Measurements from ENCODE around the gene GNA15. TPM values are rescaled to one million over a fixed set of nuclear protein-coding genes. Genes with fewer than 3 reads are reported as not detected.

Gene GNA15
- total and polyA plus RNA-seq, 7 experiments from 2014 or later: 0.09 to 131 (median 3.7) TPM; not detected in 1

GRCh38 chr19:3142292-3142670 lies 6.4 kb downstream of the GNA15 start:
- no peak overlapping the region for H3K27ac ChIP-seq (ENCODE audit: low read depth, low read length)
- Mint-ChIP-seq H3K27ac (peak overlapping the region in 4 of 9 donors; percentile 19 to 81 (median 58)), H3K9me3 (peaks cover 0 to 8% (median 5%) of the 10 kb centered on the region in 11 donors), H3K27me3 (peaks cover 0 to 5% (median 0%) of the 10 kb centered on the region in 5 donors), H3K4me1 (peaks cover 0 to 50% (median 6%) of the 10 kb centered on the region in 7 donors), H3K36me3 (peaks cover 0 to 31% (median 0%) of the 10 kb centered on the region in 5 donors), H3K4me3 (peak overlapping the region in 1 of 10 donors; percentile 55)
- H3K9me3 ChIP-seq (ENCODE audit: control insufficient read depth in 2 of 3, low read length in 3 of 3): no peaks in the 10 kb centered on the region
- no peaks in the 10 kb centered on the region for H3K27me3 ChIP-seq (ENCODE audit: control insufficient read depth in 2 of 2, insufficient read depth in 2 of 2, low read length in 2 of 2)
- no peak overlapping the region for H3K4me3 ChIP-seq (ENCODE audit: low read length)
- ChIA-PET POLR2A (interaction anchor here (0.6 kb wide), 1 partner anchor 907 kb away, joined by 3 read pairs; no protein-coding TSS in a partner anchor), CTCF (interaction anchor here (0.6 to 3.3 kb wide), 2 partner anchors 13 to 103 kb away, joined by 3 to 10 read pairs; no protein-coding TSS in a partner anchor)
- DNase-seq: peak in 1 of 9 donors; percentile 49
- H3K4me1 ChIP-seq (ENCODE audit: control insufficient read depth in 2 of 2, insufficient read depth in 2 of 2, low read length in 2 of 2): no peaks in the 10 kb centered on the region
- no peaks in the 10 kb centered on the region for H3K36me3 ChIP-seq (ENCODE audit: control insufficient read depth in 2 of 3, insufficient read depth in 3 of 3, low read length in 3 of 3)
- ATAC-seq: peak; percentile 64
- intact Hi-C loops (cut with micrococcal nuclease): no loop called here

DNA sequence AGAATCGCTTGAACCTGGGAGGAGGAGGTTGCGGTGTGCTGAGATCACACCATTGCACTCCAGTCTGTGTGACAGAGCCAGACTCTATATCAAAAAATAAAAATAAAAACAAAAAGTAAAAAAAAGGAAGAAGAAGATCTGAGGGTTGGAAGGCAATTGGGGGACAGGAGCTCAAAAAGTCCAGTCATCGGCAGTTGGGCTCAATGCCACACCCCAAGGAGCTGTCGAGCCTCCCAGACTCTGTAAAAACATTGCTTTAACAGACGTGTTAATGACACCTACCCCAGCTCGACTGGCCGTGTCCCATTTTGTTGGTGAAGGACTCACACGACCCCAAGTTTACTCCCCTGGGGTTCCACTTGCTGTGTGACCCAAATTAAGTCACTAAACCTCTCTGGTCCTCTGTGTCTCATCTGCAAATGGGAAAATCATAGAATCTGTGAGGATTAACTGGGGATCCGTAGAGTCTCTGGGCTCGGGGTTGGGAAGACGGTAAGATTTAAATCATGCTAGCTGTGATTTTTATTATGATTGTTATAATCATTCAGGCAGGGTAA lies 7.0 kb downstream of the GNA15 start:
- peak overlapping the region in 1 of 10 donors; percentile 55 for H3K4me3 Mint-ChIP-seq
- H3K4me1 Mint-ChIP-seq: peaks cover 0 to 46% (median 6%) of the 10 kb centered on the region in 7 donors
- no peaks in the 10 kb centered on the region for H3K36me3 ChIP-seq (ENCODE audit: control insufficient read depth in 2 of 3, insufficient read depth in 3 of 3, low read length in 3 of 3)
- no peak overlapping the region for H3K27ac ChIP-seq (ENCODE audit: low read depth, low read length)
- no peaks in the 10 kb centered on the region for H3K27me3 ChIP-seq (ENCODE audit: control insufficient read depth in 2 of 2, insufficient read depth in 2 of 2, low read length in 2 of 2)
- H3K4me1 ChIP-seq (ENCODE audit: control insufficient read depth in 2 of 2, insufficient read depth in 2 of 2, low read length in 2 of 2): no peaks in the 10 kb centered on the region
- no peak overlapping the region for H3K4me3 ChIP-seq (ENCODE audit: low read length)
- ATAC-seq: no peak
- H3K27me3 Mint-ChIP-seq: peaks cover 0 to 5% (median 0%) of the 10 kb centered on the region in 5 donors
- intact Hi-C loops (cut with micrococcal nuclease): no loop called here
- H3K9me3 ChIP-seq (ENCODE audit: control insufficient read depth in 2 of 3, low read length in 3 of 3): no peaks in the 10 kb centered on the region
- POLR2A ChIA-PET: no interaction called here
- DNase-seq: no peak
- H3K36me3 Mint-ChIP-seq: peaks cover 0 to 26% (median 0%) of the 10 kb centered on the region in 5 donors
- peak overlapping the region in 1 of 9 donors; percentile 81 for H3K27ac Mint-ChIP-seq
- peaks cover 0 to 8% (median 5%) of the 10 kb centered on the region in 11 donors for H3K9me3 Mint-ChIP-seq
- CTCF ChIA-PET: interaction anchor here (0.6 kb wide), 1 partner anchor 106 kb away, joined by 3 read pairs; no protein-coding TSS in a partner anchor

GRCh38 chr19:3145909-3146676 lies 10.3 kb downstream of the GNA15 start:
- H3K27me3 ChIP-seq (ENCODE audit: control insufficient read depth in 2 of 2, insufficient read depth in 2 of 2, low read length in 2 of 2): no peaks in the 10 kb centered on the region
- no peaks in the 10 kb centered on the region for H3K9me3 ChIP-seq (ENCODE audit: control insufficient read depth in 2 of 3, low read length in 3 of 3)
- H3K27ac ChIP-seq (ENCODE audit: low read depth, low read length): no peak overlapping the region
- ATAC-seq (no peak), DNase-seq (no peak)
- Mint-ChIP-seq H3K36me3 (peaks cover 0 to 34% (median 0%) of the 10 kb centered on the region in 5 donors), H3K27me3 (no peaks in the 10 kb centered on the region), H3K4me3 (peak overlapping the region in 1 of 10 donors; percentile 56), H3K27ac (peak overlapping the region in 3 of 9 donors; percentile 21 to 78 (median 65)), H3K9me3 (no peaks in the 10 kb centered on the region), H3K4me1 (peaks cover 0 to 45% (median 0%) of the 10 kb centered on the region in 7 donors)
- POLR2A ChIA-PET: interaction anchor here (0.6 to 0.7 kb wide), 2 partner anchors 34 to 67 kb away, joined by 3 to 6 read pairs; no protein-coding TSS in a partner anchor
- H3K36me3 ChIP-seq (ENCODE audit: control insufficient read depth in 2 of 3, insufficient read depth in 3 of 3, low read length in 3 of 3): no peaks in the 10 kb centered on the region
- H3K4me3 ChIP-seq (ENCODE audit: low read length): no peak overlapping the region
- CTCF ChIA-PET: interaction anchor here (0.7 to 2.4 kb wide), 6 partner anchors 16 to 42 kb away, joined by 3 to 17 read pairs (median 6); no protein-coding TSS in a partner anchor
- intact Hi-C loops (cut with micrococcal nuclease): loop anchor here (1.0 kb wide), 3 partner anchors 9 to 32 kb away; partner anchors contain the start of gene S1PR4 (in 1 of the 2)
- H3K4me1 ChIP-seq (ENCODE audit: control insufficient read depth in 2 of 2, insufficient read depth in 2 of 2, low read length in 2 of 2): no peaks in the 10 kb centered on the region

DNA sequence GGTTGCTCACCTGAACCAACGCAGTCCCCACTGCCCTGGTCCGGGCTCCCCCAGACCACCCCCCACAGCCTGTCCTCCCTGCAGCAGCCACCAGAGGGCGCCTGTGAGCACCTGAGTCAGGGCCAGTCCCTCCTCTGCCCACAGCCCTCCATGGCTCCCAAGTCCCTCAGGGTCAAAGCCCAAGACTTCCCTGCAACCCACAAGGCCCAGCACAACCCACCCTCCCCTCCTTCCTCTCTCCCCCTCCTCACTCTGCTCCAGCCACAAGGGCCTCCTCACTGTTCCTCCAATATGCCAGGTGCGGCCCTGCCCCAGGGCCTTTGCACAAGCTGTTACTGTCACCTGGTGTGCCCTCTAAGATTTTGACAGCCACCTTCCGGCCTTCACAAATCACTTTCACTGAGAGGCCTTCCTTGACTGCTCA lies 10.9 kb downstream of the GNA15 start:
- H3K36me3 Mint-ChIP-seq: peaks cover 0 to 34% (median 0%) of the 10 kb centered on the region in 5 donors
- peaks cover 0 to 41% (median 0%) of the 10 kb centered on the region in 7 donors for H3K4me1 Mint-ChIP-seq
- no peak overlapping the region for H3K4me3 ChIP-seq (ENCODE audit: low read length)
- no peaks in the 10 kb centered on the region for H3K27me3 Mint-ChIP-seq
- ATAC-seq (peak; percentile 63), DNase-seq (peak; percentile 32 to 81 (median 59))
- POLR2A ChIA-PET: interaction anchor here (0.6 to 0.7 kb wide), 2 partner anchors 33 to 67 kb away, joined by 3 to 6 read pairs; no protein-coding TSS in a partner anchor
- H3K27ac ChIP-seq (ENCODE audit: low read depth, low read length): no peak overlapping the region
- no peaks in the 10 kb centered on the region for H3K27me3 ChIP-seq (ENCODE audit: control insufficient read depth in 2 of 2, insufficient read depth in 2 of 2, low read length in 2 of 2)
- no peaks in the 10 kb centered on the region for H3K9me3 ChIP-seq (ENCODE audit: control insufficient read depth in 2 of 3, low read length in 3 of 3)
- H3K4me1 ChIP-seq (ENCODE audit: control insufficient read depth in 2 of 2, insufficient read depth in 2 of 2, low read length in 2 of 2): no peaks in the 10 kb centered on the region
- peak overlapping the region in 1 of 10 donors; percentile 56 for H3K4me3 Mint-ChIP-seq
- no peaks in the 10 kb centered on the region for H3K36me3 ChIP-seq (ENCODE audit: control insufficient read depth in 2 of 3, insufficient read depth in 3 of 3, low read length in 3 of 3)
- H3K27ac Mint-ChIP-seq: peak overlapping the region in 4 of 9 donors; percentile 21 to 78 (median 56)
- intact Hi-C loops (cut with micrococcal nuclease): loop anchor here (1.0 kb wide), 3 partner anchors 9 to 32 kb away; partner anchors contain the start of gene S1PR4 (in 1 of the 2)
- CTCF ChIA-PET: interaction anchor here (0.5 to 2.4 kb wide), 9 partner anchors 15 to 104 kb away, joined by 3 to 17 read pairs (median 4); no protein-coding TSS in a partner anchor
- H3K9me3 Mint-ChIP-seq: no peaks in the 10 kb centered on the region

- Histone ChIP-seq H3K36me3 (ENCODE audit: control insufficient read depth in 2 of 3, insufficient read depth in 3 of 3, low read length in 3 of 3) (no peaks in the 10 kb centered on the region), H3K9me3 (ENCODE audit: control insufficient read depth in 2 of 3, low read length in 3 of 3) (peaks cover 0 to 1% (median 0%) of the 10 kb centered on the region in 3 experiments), H3K4me3 (ENCODE audit: low read length) (no peak overlapping the region), H3K4me1 (ENCODE audit: control insufficient read depth in 2 of 2, insufficient read depth in 2 of 2, low read length in 2 of 2) (no peaks in the 10 kb centered on the region), H3K27me3 (ENCODE audit: control insufficient read depth in 2 of 2, insufficient read depth in 2 of 2, low read length in 2 of 2) (no peaks in the 10 kb centered on the region), H3K27ac (ENCODE audit: low read depth, low read length) (no peak overlapping the region)
- intact Hi-C loops (cut with micrococcal nuclease): no loop called here
- ChIA-PET POLR2A (no interaction called here), CTCF (no interaction called here)
- DNase-seq (no peak), ATAC-seq (no peak)
- no peaks in the 10 kb centered on the region for H3K27me3 Mint-ChIP-seq
- H3K36me3 Mint-ChIP-seq: peaks cover 0 to 31% (median 0%) of the 10 kb centered on the region in 5 donors
- H3K9me3 Mint-ChIP-seq: no peaks in the 10 kb centered on the region
- no peak overlapping the region for H3K27ac Mint-ChIP-seq
- H3K4me1 Mint-ChIP-seq: peaks cover 0 to 27% (median 0%) of the 10 kb centered on the region in 7 donors
- no peak overlapping the region for H3K4me3 Mint-ChIP-seq
Observed at GRCh38 chr19:3148503-3148902, 12.7 kb downstream of the GNA15 start.

DNA sequence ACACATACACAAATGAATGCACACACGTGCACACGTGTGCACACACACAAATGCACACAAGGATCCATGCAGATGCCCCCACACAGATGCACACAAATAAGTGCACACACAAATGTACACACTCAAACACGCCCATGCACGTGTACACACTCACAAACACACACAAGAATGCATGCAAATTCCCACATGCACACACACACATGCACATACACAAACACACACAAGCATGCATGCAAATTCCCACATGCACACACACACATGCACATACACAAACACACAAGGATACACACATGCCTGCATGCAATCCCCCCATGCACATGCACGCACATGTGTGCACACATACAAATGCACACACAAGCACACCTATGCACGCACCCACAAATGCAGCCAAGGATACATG lies 13.3 kb downstream of the GNA15 start:
- Histone ChIP-seq H3K27ac (ENCODE audit: low read depth, low read length) (no peak overlapping the region), H3K4me3 (ENCODE audit: low read length) (no peak overlapping the region), H3K4me1 (ENCODE audit: control insufficient read depth in 2 of 2, insufficient read depth in 2 of 2, low read length in 2 of 2) (peaks cover 0 to 5% of the 10 kb centered on the region in 2 donors), H3K9me3 (ENCODE audit: control insufficient read depth in 2 of 3, low read length in 3 of 3) (peaks cover 0 to 6% (median 0%) of the 10 kb centered on the region in 3 experiments), H3K27me3 (ENCODE audit: control insufficient read depth in 2 of 2, insufficient read depth in 2 of 2, low read length in 2 of 2) (no peaks in the 10 kb centered on the region), H3K36me3 (ENCODE audit: control insufficient read depth in 2 of 3, insufficient read depth in 3 of 3, low read length in 3 of 3) (no peaks in the 10 kb centered on the region)
- Mint-ChIP-seq H3K36me3 (peaks cover 0 to 31% (median 0%) of the 10 kb centered on the region in 5 donors), H3K4me1 (peaks cover 0 to 25% (median 0%) of the 10 kb centered on the region in 7 donors), H3K4me3 (no peak overlapping the region), H3K27ac (no peak overlapping the region), H3K9me3 (no peaks in the 10 kb centered on the region), H3K27me3 (no peaks in the 10 kb centered on the region)
- CTCF ChIA-PET: interaction anchor here (0.9 kb wide), 1 partner anchor 11 kb away, joined by 4 read pairs; no protein-coding TSS in a partner anchor
- intact Hi-C loops (cut with micrococcal nuclease): no loop called here
- ATAC-seq (no peak), DNase-seq (no peak)
- POLR2A ChIA-PET: no interaction called here

All from naive thymus-derived CD4-positive, alpha-beta T cell (primary cell).